Superior temporal gyrus (tissue), 1 donor: ENCODE results near the gene PROK1.

Experiments
- DNase-seq: peaks from one replicate; pipeline ENCODE4 v3.0.0-alpha.2; 2016; ENCODE audit errors: extremely low spot score

The PROK1 gene

GRCh38 chr1:110465038-110465813 lies 14.3 kb downstream of the PROK1 start:
- no peak for DNase-seq

- DNase-seq: no peak
Observed at GRCh38 chr1:110465814-110466380, 14.9 kb downstream of the PROK1 start.

- no peak for DNase-seq
Observed at GRCh38 chr1:110466646-110467280, 15.8 kb downstream of the PROK1 start.

- DNase-seq: no peak
Observed at GRCh38 chr1:110471131-110471530, 20.2 kb downstream of the PROK1 start.

- no peak for DNase-seq
Observed at GRCh38 chr1:110472546-110472945, 21.6 kb downstream of the PROK1 start.

- DNase-seq: no peak
Observed at GRCh38 chr1:110474444-110474843, 23.5 kb downstream of the PROK1 start.

GRCh38 chr1:110475362-110476027 lies 24.5 kb downstream of the PROK1 start:
- no peak for DNase-seq

- DNase-seq: no peak
Observed at GRCh38 chr1:110476028-110476765, 25.2 kb downstream of the PROK1 start.

GRCh38 chr1:110477041-110477440 lies 26.1 kb downstream of the PROK1 start:
- no peak for DNase-seq

GRCh38 chr1:110477445-110477957 lies 26.6 kb downstream of the PROK1 start:
- no peak for DNase-seq

- DNase-seq: no peak
Observed at GRCh38 chr1:110477967-110478640, 27.2 kb downstream of the PROK1 start.

GRCh38 chr1:110478886-110479285 lies 27.9 kb downstream of the PROK1 start:
- DNase-seq: no peak

GRCh38 chr1:110480356-110481096 lies 29.6 kb downstream of the PROK1 start:
- no peak for DNase-seq

- no peak for DNase-seq
Observed at GRCh38 chr1:110481968-110482623, 31.1 kb downstream of the PROK1 start.

GRCh38 chr1:110482662-110483307 lies 31.8 kb downstream of the PROK1 start:
- DNase-seq: no peak

GRCh38 chr1:110483308-110483685 lies 32.3 kb downstream of the PROK1 start:
- DNase-seq: no peak

- no peak for DNase-seq
Observed at GRCh38 chr1:110484801-110485200, 33.9 kb downstream of the PROK1 start.

GRCh38 chr1:110485725-110486124 lies 34.8 kb downstream of the PROK1 start:
- no peak for DNase-seq

GRCh38 chr1:110487726-110488125 lies 36.8 kb downstream of the PROK1 start:
- no peak for DNase-seq
